Peyer's patch (tissue), 4 donors: ENCODE data around the gene NOL4L. TPM values are rescaled to one million over a fixed set of nuclear protein-coding genes. Genes with fewer than 3 reads are reported as not detected.

Experiments
- DNase-seq, 3 donors: peaks; one replicate each; pipeline ENCODE4 v3.0.0-alpha.2; 2017 to 2019
- H3K27ac ChIP-seq, 4 donors: fragments of 200-600 bp; sonication (generic); one replicate each; pipeline ENCODE4 v1.5.1; 2016 to 2019
- H3K27me3 ChIP-seq, 2 donors: fragments of 200-600 bp; sonication (generic); one replicate each; pipeline ENCODE4 v1.5.1; 2019
- H3K36me3 ChIP-seq, 3 donors: fragments of 200-600 bp; sonication (generic); one replicate each; pipeline ENCODE4 v1.5.1; 2016 to 2019
- H3K4me1 ChIP-seq, 4 donors: fragments of 200-600 bp; sonication (generic); one replicate each; pipeline ENCODE4 v1.5.1; 2016 to 2019
- H3K4me3 ChIP-seq, 4 donors: fragments of 200-600 bp; sonication (generic); 1 replicate in 3 of 4; 2 replicates in 1 of 4; pipeline ENCODE4 v1.5.1; 2016 to 2019; ENCODE audit warnings: mild to moderate bottlenecking in 1 of 4
- H3K9me3 ChIP-seq, 4 donors: fragments of 200-600 bp; sonication (generic); one replicate each; pipeline ENCODE4 v1.5.1; 2016 to 2019; ENCODE audit warnings: mild to moderate bottlenecking in 1 of 4
- CTCF ChIP-seq, 6 experiments: fragments of 450-650 bp in 4 of 6; fragments of 200-600 bp in 2 of 6; sonication (generic) in 1 of 6; IDR thresholded peaks; one replicate each; pipeline ENCODE4 v1.5.1; 2017 to 2019; ENCODE audit warnings: antibody characterized with exemption in 6 of 6, mild to moderate bottlenecking in 3 of 6, moderate library complexity in 1 of 6
- POLR2A ChIP-seq, 2 donors: fragments of 450-650 bp; IDR thresholded peaks; one replicate each; pipeline ENCODE4 v1.5.1; 2017; ENCODE audit warnings: antibody characterized with exemption in 2 of 2, mild to moderate bottlenecking in 2 of 2, moderate library complexity in 2 of 2
- total RNA-seq, 4 donors: library from RNA; depleted of rRNA; stranded (reverse); fragments of >200 nt; gene quantifications; one replicate each; pipeline ENCODE4 v1.1.0, GENCODE V29; 2016

Gene NOL4L
- total RNA-seq, 4 donors from 2014 or later, result 44.6 to 134 (median 109) TPM

- Histone ChIP-seq H3K4me3 (no peak overlapping the region), H3K27me3 (no peaks in the 10 kb centered on the region), H3K27ac (peak overlapping the region in 1 of 4 donors; percentile 40), H3K36me3 (no peaks in the 10 kb centered on the region), H3K9me3 (no peaks in the 10 kb centered on the region), H3K4me1 (peaks cover 0 to 7% (median 2%) of the 10 kb centered on the region in 4 donors)
- TF ChIP-seq POLR2A (IDR thresholded peaks at IDR 0.05) (no peak), CTCF (IDR thresholded peaks at IDR 0.05) (no peak)
- no peak for DNase-seq
Measured at GRCh38 chr20:32508775-32509119, 76.4 kb downstream of the NOL4L start.

- Histone ChIP-seq H3K4me1 (peaks cover 0 to 7% (median 2%) of the 10 kb centered on the region in 4 donors), H3K27me3 (no peaks in the 10 kb centered on the region), H3K4me3 (no peak overlapping the region), H3K9me3 (no peaks in the 10 kb centered on the region), H3K27ac (no peak overlapping the region), H3K36me3 (no peaks in the 10 kb centered on the region)
- TF ChIP-seq POLR2A (IDR thresholded peaks at IDR 0.05) (no peak), CTCF (IDR thresholded peaks at IDR 0.05) (no peak)
- peak in 1 of 3 donors; percentile 37 for DNase-seq
Measured at GRCh38 chr20:32507998-32508774, 76.9 kb downstream of the NOL4L start.

GRCh38 chr20:32506721-32507120, 78.4 kb downstream of the NOL4L start:
- Histone ChIP-seq H3K4me3 (no peak overlapping the region), H3K36me3 (no peaks in the 10 kb centered on the region), H3K9me3 (no peaks in the 10 kb centered on the region), H3K27ac (no peak overlapping the region), H3K27me3 (no peaks in the 10 kb centered on the region), H3K4me1 (peaks cover 0 to 7% (median 2%) of the 10 kb centered on the region in 4 donors)
- DNase-seq, result peak in 1 of 3 donors; percentile 15
- TF ChIP-seq CTCF (IDR thresholded peaks at IDR 0.05) (no peak), POLR2A (IDR thresholded peaks at IDR 0.05) (no peak)

- Histone ChIP-seq H3K9me3 (no peaks in the 10 kb centered on the region), H3K27me3 (no peaks in the 10 kb centered on the region), H3K27ac (no peak overlapping the region), H3K4me1 (peaks cover 0 to 7% (median 2%) of the 10 kb centered on the region in 4 donors), H3K4me3 (no peak overlapping the region), H3K36me3 (no peaks in the 10 kb centered on the region)
- peak in 1 of 3 donors; percentile 22 for DNase-seq
- TF ChIP-seq POLR2A (IDR thresholded peaks at IDR 0.05) (no peak), CTCF (IDR thresholded peaks at IDR 0.05) (no peak)
Measured at GRCh38 chr20:32505723-32506473, 79.2 kb downstream of the NOL4L start.

- Histone ChIP-seq H3K4me3 (no peak overlapping the region), H3K27me3 (no peaks in the 10 kb centered on the region), H3K36me3 (no peaks in the 10 kb centered on the region), H3K4me1 (no peaks in the 10 kb centered on the region), H3K27ac (no peak overlapping the region), H3K9me3 (no peaks in the 10 kb centered on the region)
- TF ChIP-seq POLR2A (IDR thresholded peaks at IDR 0.05) (no peak), CTCF (IDR thresholded peaks at IDR 0.05) (no peak)
- DNase-seq, result no peak
Measured at GRCh38 chr20:32501709-32502108, 83.4 kb downstream of the NOL4L start.
